Measurements from ENCODE around the gene LRRC4C.

- TF ChIP-seq CTCF (IDR thresholded peaks at IDR 0.05) (no peak), POLR2A (IDR thresholded peaks at IDR 0.05) (no peak), POLR2AphosphoS5 (IDR thresholded peaks at IDR 0.05) (no peak), EP300 (IDR thresholded peaks at IDR 0.05) (no peak)
These were observed 460.5 kb downstream of the LRRC4C start for GRCh38 chr11:40998920-40999319.
